ENCODE measurements around the gene RESF1. TPM values are rescaled to one million over a fixed set of nuclear protein-coding genes. Genes with fewer than 3 reads are reported as not detected.

The RESF1 gene
- total and polyA plus RNA-seq, 3 experiments from 2014 or later: 90.5 to 313 (median 90.9) TPM

DNA sequence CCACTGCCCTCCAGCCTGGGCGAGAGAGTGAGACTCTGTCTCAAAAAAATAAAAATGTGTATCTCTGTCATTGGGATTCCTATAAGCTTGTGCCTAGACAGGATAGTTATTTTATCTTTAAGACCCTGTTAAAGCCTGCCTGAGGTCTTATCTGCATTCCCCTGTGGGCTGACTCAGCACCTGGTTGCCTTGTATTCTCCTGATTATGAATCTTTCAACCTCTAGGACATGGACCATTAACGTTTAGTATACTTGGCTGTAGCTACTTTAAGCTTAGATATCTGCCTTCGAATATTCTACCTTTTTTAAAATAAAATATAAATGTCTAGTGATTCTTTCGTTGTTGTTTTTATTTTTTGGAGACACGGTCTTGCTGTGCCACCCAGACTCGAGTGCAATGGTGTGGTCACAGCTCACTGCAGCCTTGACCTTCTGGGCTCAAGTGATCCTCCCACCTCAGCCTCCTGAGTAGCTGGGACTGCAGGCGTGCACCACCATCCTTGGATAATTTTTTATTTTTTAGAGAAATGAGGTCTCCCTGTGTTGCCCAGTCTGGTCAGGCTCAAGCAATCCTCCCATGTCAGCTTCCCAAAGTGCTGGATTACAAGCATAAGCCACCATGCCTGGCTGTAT is 41.3 kb downstream of the RESF1 start:
- Mint-ChIP-seq H3K36me3 (peaks cover 10 to 55% (median 17%) of the 10 kb centered on the region in 3 donors), H3K4me1 (peaks cover 2 to 11% (median 5%) of the 10 kb centered on the region in 3 donors), H3K27me3 (no peaks in the 10 kb centered on the region), H3K9me3 (peaks cover 0 to 2% (median 0%) of the 10 kb centered on the region in 5 donors), H3K27ac (peak overlapping the region in 1 of 8 donors; percentile 17), H3K4me3 (no peak overlapping the region)
- Histone ChIP-seq H3K4me1 (ENCODE audit: insufficient read depth, low read length) (no peaks in the 10 kb centered on the region), H3K27ac (ENCODE audit: low read depth, low read length) (no peak overlapping the region), H3K4me3 (ENCODE audit: low read length) (no peak overlapping the region), H3K36me3 (ENCODE audit: insufficient read depth, low read length) (peaks cover 32% of the 10 kb centered on the region), H3K9me3 (ENCODE audit: low read length) (no peaks in the 10 kb centered on the region), H3K27me3 (ENCODE audit: insufficient read depth, low read length, poor library complexity, severe bottlenecking) (no peaks in the 10 kb centered on the region)
- ChIA-PET CTCF (no interaction called here), POLR2A (interaction anchor here (0.7 to 1.0 kb wide), 3 partner anchors 120 to 341 kb away, joined by 3 to 4 read pairs (median 3); partner anchors contain the start of gene ETFBKMT)
- DNase-seq: no peak

DNA sequence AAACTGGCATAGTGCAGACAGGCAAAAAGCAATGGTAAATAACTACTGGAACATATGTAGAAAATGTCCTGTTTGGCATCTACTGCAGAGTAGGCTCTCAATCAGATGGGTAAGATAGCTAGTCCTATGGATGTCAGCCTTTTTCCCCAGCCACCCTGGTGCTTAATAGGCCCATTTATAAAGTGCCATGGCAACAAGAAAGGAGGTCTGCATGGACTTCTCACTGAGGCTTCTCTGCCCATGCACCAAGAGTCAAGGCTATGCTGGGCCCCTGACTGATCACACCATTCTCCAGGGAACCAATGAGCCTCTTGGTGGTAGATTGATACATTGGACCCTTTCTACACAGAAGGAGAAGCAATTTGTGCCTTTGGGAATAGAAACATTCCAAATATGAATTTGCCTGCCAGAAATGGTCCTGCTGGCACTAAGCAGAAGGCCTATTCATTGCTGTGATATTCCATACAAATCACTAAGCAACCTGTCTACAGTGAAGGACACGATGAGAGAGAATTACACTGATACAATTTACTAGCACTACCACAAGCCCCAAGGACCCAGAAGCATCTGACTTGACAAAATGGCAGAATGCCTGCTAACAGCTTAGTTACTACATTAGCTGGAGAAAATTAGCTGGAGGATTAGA is 43.8 kb downstream of the RESF1 start:
- peak overlapping the region in 7 of 8 donors; percentile 0 to 73 (median 61) for H3K27ac Mint-ChIP-seq
- ChIA-PET POLR2A (interaction anchor here (1.0 to 2.0 kb wide), 4 partner anchors 11 to 43 kb away, joined by 3 to 5 read pairs (median 3); partner anchors contain the start of gene RESF1), CTCF (interaction anchor here (0.7 to 2.1 kb wide), 3 partner anchors 108 to 349 kb away, joined by 3 to 6 read pairs (median 3); no protein-coding TSS in a partner anchor)
- H3K27ac ChIP-seq (ENCODE audit: low read depth, low read length): no peak overlapping the region
- no peaks in the 10 kb centered on the region for H3K4me1 ChIP-seq (ENCODE audit: insufficient read depth, low read length)
- no peaks in the 10 kb centered on the region for H3K9me3 ChIP-seq (ENCODE audit: low read length)
- H3K27me3 ChIP-seq (ENCODE audit: insufficient read depth, low read length, poor library complexity, severe bottlenecking): no peaks in the 10 kb centered on the region
- peaks cover 0 to 2% (median 0%) of the 10 kb centered on the region in 5 donors for H3K9me3 Mint-ChIP-seq
- peaks cover 2 to 11% (median 5%) of the 10 kb centered on the region in 3 donors for H3K4me1 Mint-ChIP-seq
- no peak overlapping the region for H3K4me3 Mint-ChIP-seq
- no peak overlapping the region for H3K4me3 ChIP-seq (ENCODE audit: low read length)
- peaks cover 14% of the 10 kb centered on the region for H3K36me3 ChIP-seq (ENCODE audit: insufficient read depth, low read length)
- peaks cover 9 to 45% (median 14%) of the 10 kb centered on the region in 3 donors for H3K36me3 Mint-ChIP-seq
- H3K27me3 Mint-ChIP-seq: no peaks in the 10 kb centered on the region
- no peak for DNase-seq

DNA sequence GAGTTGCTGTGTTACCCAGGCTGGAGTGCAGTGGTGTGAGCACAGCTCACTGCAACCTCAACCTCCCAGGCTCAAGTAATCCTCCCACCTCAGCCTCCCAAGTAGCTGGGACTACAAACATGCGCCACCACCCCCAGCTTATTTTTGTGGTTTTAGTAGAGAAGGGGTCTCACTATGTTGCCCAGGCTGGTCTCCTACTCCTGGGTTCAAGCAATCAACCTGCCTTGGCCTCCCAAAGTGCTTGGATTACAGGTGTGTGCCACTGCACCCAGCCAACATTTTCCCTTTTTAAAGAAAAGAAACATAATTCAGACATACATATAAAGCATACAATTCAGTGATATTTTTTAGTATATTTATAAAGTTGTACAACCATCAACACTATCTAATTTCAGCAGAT is 44.4 kb downstream of the RESF1 start:
- H3K36me3 Mint-ChIP-seq: peaks cover 10 to 43% (median 13%) of the 10 kb centered on the region in 3 donors
- Histone ChIP-seq H3K27ac (ENCODE audit: low read depth, low read length) (no peak overlapping the region), H3K9me3 (ENCODE audit: low read length) (no peaks in the 10 kb centered on the region), H3K27me3 (ENCODE audit: insufficient read depth, low read length, poor library complexity, severe bottlenecking) (no peaks in the 10 kb centered on the region), H3K4me3 (ENCODE audit: low read length) (no peak overlapping the region), H3K36me3 (ENCODE audit: insufficient read depth, low read length) (peaks cover 9% of the 10 kb centered on the region), H3K4me1 (ENCODE audit: insufficient read depth, low read length) (no peaks in the 10 kb centered on the region)
- H3K4me1 Mint-ChIP-seq: peaks cover 2 to 11% (median 5%) of the 10 kb centered on the region in 3 donors
- no peak overlapping the region for H3K4me3 Mint-ChIP-seq
- H3K27ac Mint-ChIP-seq: peak overlapping the region in 3 of 8 donors; percentile 35 to 64 (median 57)
- peaks cover 0 to 2% (median 0%) of the 10 kb centered on the region in 5 donors for H3K9me3 Mint-ChIP-seq
- CTCF ChIA-PET: interaction anchor here (1.9 kb wide), 1 partner anchor 108 kb away, joined by 3 read pairs; no protein-coding TSS in a partner anchor
- DNase-seq: no peak
- H3K27me3 Mint-ChIP-seq: no peaks in the 10 kb centered on the region
- POLR2A ChIA-PET: interaction anchor here (0.7 to 2.0 kb wide), 4 partner anchors 12 to 753 kb away, joined by 3 to 5 read pairs (median 4); partner anchors contain the start of gene RESF1

DNA sequence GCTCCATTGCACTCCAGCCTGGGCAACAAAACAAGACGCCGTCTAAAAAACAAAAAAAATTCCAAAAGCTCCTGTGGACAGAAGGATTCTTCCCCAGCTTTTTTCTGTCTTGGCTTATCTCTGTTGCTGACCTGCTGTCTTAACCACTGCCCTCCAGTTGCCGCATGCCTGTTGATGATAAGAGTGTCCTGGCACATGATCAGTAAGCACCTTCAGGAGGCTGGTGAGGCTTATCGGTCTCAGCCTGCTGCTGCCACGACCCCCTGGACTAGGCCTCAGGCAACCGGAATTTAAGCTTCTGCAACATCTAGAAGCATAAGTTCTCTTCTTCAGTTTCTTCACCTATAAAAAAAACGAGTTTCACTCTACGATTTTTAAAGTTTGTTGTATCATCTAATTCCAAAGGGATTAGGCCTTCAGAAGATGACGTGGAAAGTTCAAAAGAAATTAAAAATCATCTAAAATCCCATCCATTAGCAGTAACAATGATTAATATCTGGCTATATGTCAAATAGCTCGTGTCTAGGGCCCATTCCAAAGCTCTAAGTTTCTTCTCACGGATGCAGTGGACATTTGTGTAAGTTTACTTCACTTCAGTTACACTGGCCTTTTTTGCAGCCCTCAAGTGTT is 46.4 kb downstream of the RESF1 start:
- no peaks in the 10 kb centered on the region for H3K9me3 ChIP-seq (ENCODE audit: low read length)
- no peak overlapping the region for H3K27ac ChIP-seq (ENCODE audit: low read depth, low read length)
- CTCF ChIA-PET: interaction anchor here (0.7 to 0.9 kb wide), 3 partner anchors 10 to 55 kb away, joined by 3 to 4 read pairs (median 3); no protein-coding TSS in a partner anchor
- Mint-ChIP-seq H3K27me3 (no peaks in the 10 kb centered on the region), H3K27ac (peak overlapping the region in 1 of 8 donors; percentile 66), H3K4me1 (peaks cover 2 to 11% (median 5%) of the 10 kb centered on the region in 3 donors), H3K9me3 (peaks cover 0 to 2% (median 0%) of the 10 kb centered on the region in 5 donors), H3K4me3 (no peak overlapping the region), H3K36me3 (peaks cover 8 to 25% (median 12%) of the 10 kb centered on the region in 3 donors)
- no peak overlapping the region for H3K4me3 ChIP-seq (ENCODE audit: low read length)
- H3K4me1 ChIP-seq (ENCODE audit: insufficient read depth, low read length): no peaks in the 10 kb centered on the region
- DNase-seq: no peak
- H3K27me3 ChIP-seq (ENCODE audit: insufficient read depth, low read length, poor library complexity, severe bottlenecking): no peaks in the 10 kb centered on the region
- POLR2A ChIA-PET: interaction anchor here (0.7 kb wide), 1 partner anchor 188 kb away, joined by 3 read pairs; no protein-coding TSS in a partner anchor
- no peaks in the 10 kb centered on the region for H3K36me3 ChIP-seq (ENCODE audit: insufficient read depth, low read length)

Other genes starting within 250 kb of the RESF1 start
- 1 to 10 TPM; 2.6 to 3.8 TPM for gene AMN1, start 230.4 kb upstream of the RESF1 start, total RNA-seq
- 10.9 TPM for gene AMN1, start 230.4 kb upstream of the RESF1 start, polyA plus RNA-seq
- gene BICD1, start 147.4 kb downstream of the RESF1 start, total RNA-seq: 10 to 100 TPM; 18.0 to 20.5 TPM
- gene BICD1, start 147.4 kb downstream of the RESF1 start, polyA plus RNA-seq: 8.7 TPM